Hepatocyte (in vitro differentiated cells): ENCODE data around the gene ATP5MK. TPM values are rescaled to one million over a fixed set of nuclear protein-coding genes. Genes with fewer than 3 reads are reported as not detected.

Experiments used
- DNase-seq: peaks from one replicate; pipeline ENCODE4 v3.0.0-alpha.2; 2016; ENCODE audit warnings: low spot score
- H2AFZ ChIP-seq: fragments of 200-600 bp; sonication (generic); 2 replicates; pipeline ENCODE4 v1.6.0; 2016; ENCODE audit warnings: antibody characterized with exemption, mild to moderate bottlenecking
- H3K27ac ChIP-seq: fragments of 200-600 bp; sonication (generic); 2 replicates; pipeline ENCODE4 v1.5.1; 2016; ENCODE audit warnings: mild to moderate bottlenecking
- H3K27me3 ChIP-seq: fragments of 200-600 bp; sonication (generic); 2 replicates; pipeline ENCODE4 v1.6.1; 2016
- H3K36me3 ChIP-seq: fragments of 200-600 bp; sonication (generic); replicated peaks from 2 replicates; pipeline ENCODE4 v1.5.1; 2016; ENCODE audit warnings: low read depth; ENCODE audit not compliant: insufficient read depth
- H3K4me1 ChIP-seq: fragments of 200-600 bp; sonication (generic); 2 replicates; pipeline ENCODE4 v1.5.1; 2016; ENCODE audit warnings: mild to moderate bottlenecking, moderate library complexity; ENCODE audit not compliant: insufficient read depth
- H3K4me2 ChIP-seq: fragments of 200-600 bp; sonication (generic); 2 replicates; pipeline ENCODE4 v1.6.0; 2016
- H3K4me3 ChIP-seq: fragments of 200-600 bp; sonication (generic); 2 replicates; pipeline ENCODE4 v1.5.1; 2016; ENCODE audit warnings: mild to moderate bottlenecking
- H3K79me2 ChIP-seq: fragments of 200-600 bp; sonication (generic); 2 replicates; pipeline ENCODE4 v1.6.0; 2017; ENCODE audit warnings: mild to moderate bottlenecking
- H3K9me2 ChIP-seq: fragments of 200-600 bp; sonication (generic); replicated peaks from 2 replicates; pipeline ENCODE4 v1.6.0; 2017; ENCODE audit warnings: mild to moderate bottlenecking; ENCODE audit not compliant: insufficient read depth
- H3K9me3 ChIP-seq: fragments of 200-600 bp; sonication (generic); 2 replicates; pipeline ENCODE4 v1.5.1; 2016; ENCODE audit warnings: low read depth, mild to moderate bottlenecking
- H4K20me1 ChIP-seq: fragments of 200-600 bp; sonication (generic); 2 replicates; pipeline ENCODE4 v1.6.0; 2016; ENCODE audit warnings: mild to moderate bottlenecking; ENCODE audit not compliant: insufficient read depth, poor library complexity, severe bottlenecking
- CTCF ChIP-seq: fragments of 200-600 bp; sonication (generic); IDR thresholded peaks from 2 replicates; pipeline ENCODE4 v1.5.1; 2016; ENCODE audit warnings: antibody characterized with exemption, mild to moderate bottlenecking; ENCODE audit not compliant: poor library complexity
- EZH2 ChIP-seq: fragments of 200-600 bp; sonication (generic); IDR thresholded peaks from 2 replicates; pipeline ENCODE4 v1.6.1; 2016; ENCODE audit warnings: antibody characterized with exemption, mild to moderate bottlenecking, borderline replicate concordance
- EZH2phosphoT487 ChIP-seq: fragments of 200-600 bp; sonication (generic); IDR thresholded peaks from one replicate; pipeline ENCODE4 v1.6.1; 2018; ENCODE audit warnings: antibody characterized with exemption, mild to moderate bottlenecking, low read depth, moderate library complexity; ENCODE audit not compliant: unreplicated experiment, severe bottlenecking
- WGBS: methylation state at CpG from one replicate; pipeline ENCODE4 v1.1.6; 2016; ENCODE audit warnings: low lambda C conversion rate; ENCODE audit errors: missing lambda C conversion rate; 5-methylcytosine and 5-hydroxymethylcytosine counted together
- polyA plus RNA-seq: library from polyadenylated mRNA; unstranded; fragments of >200 nt; fragmentation: Nextera tagmentation; extraction: Ambion mirVana; gene quantifications from 2 replicates; pipeline ENCODE4 v1.2.1, GENCODE V29; 2016
- total RNA-seq: library from RNA; depleted of rRNA; stranded (reverse); fragments of >200 nt; gene quantifications from 2 replicates; pipeline ENCODE4 v1.2.3, GENCODE V29; 2014

The ATP5MK gene, protein sequence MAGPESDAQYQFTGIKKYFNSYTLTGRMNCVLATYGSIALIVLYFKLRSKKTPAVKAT
- 408 and 516 TPM in 2 replicates for total RNA-seq
- 617 and 647 TPM in 2 replicates for polyA plus RNA-seq

DNA sequence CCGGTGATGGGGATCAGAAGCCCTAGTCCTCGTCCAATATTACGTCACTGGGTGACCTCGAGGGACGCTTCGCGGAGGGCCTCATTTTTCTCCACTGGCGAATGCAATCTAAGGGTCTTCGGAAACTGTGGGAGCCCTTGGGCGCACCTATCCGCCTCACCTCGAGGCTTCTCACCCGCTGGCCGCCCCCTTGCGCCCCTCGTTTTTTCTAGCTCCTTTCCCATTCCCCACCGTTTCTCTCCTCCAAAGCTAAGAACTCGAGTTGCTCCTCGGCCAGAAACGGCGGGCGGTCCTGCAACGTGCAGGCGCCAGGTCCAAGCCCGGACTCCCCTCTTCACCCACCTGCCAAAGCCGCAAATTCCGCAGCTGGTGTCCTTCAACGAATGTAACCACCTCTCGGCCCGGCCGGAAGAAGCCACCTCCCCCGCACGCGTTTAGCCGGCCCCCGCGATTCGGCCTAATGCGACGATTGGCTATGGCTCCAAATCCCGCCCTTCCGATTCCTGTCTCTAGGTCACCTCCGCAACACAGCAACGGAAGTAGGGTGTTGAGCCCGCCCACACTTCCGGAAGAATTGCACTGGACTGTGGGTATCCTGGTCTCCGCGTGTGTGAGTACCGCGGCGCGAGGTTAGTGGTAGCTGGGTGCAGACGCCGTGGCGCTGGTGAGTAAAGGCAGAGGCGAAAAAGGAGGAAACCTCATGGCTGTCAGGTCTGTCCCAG lies at the start of gene ATP5MK, which contains the start of gene PDCD11:
Gene ATP5MK (minus strand): TSS at position 409 of the 722 bp plus-strand sequence. CDS start 4,018 bp downstream, outside the sequence.
Gene PDCD11 (plus strand): TSS at position 560 of the 722 bp plus-strand sequence. CDS start 1,801 bp downstream, outside the sequence.
- DNase-seq = peak; percentile 98
- H3K36me3 ChIP-seq = no peaks in the 10 kb centered on the region
- peak within 1 kb of the TSS; percentile 51 for H3K4me3 ChIP-seq
- H3K27ac ChIP-seq = peak within 1 kb of the TSS; percentile 88
- H3K4me1 ChIP-seq = peaks cover 14% of the 10 kb centered on the region
- WGBS = under 1% methylated on average over 56 of the region's 56 CpGs
- H3K9me3 ChIP-seq = no peaks in the 10 kb centered on the region
- peak within 1 kb of the TSS; percentile 66 for H2AFZ ChIP-seq
- no peaks in the 10 kb centered on the region for H3K27me3 ChIP-seq
- H3K4me2 ChIP-seq = peak within 1 kb of the TSS; percentile 88
- H4K20me1 ChIP-seq = peaks cover 9% of the 10 kb centered on the region
- no peaks in the 10 kb centered on the region for H3K9me2 ChIP-seq
- H3K79me2 ChIP-seq = peaks cover 70% of the 10 kb centered on the region
- TF ChIP-seq EZH2phosphoT487 (no peak), EZH2 (no peak), CTCF (no peak)

- H3K9me2 ChIP-seq = no peaks in the 10 kb centered on the region
- no peak overlapping the region for H2AFZ ChIP-seq
- no peaks in the 10 kb centered on the region for H3K9me3 ChIP-seq
- no peak for DNase-seq
- H3K27ac ChIP-seq = no peak overlapping the region
- no peak overlapping the region for H3K4me2 ChIP-seq
- H3K36me3 ChIP-seq = no peaks in the 10 kb centered on the region
- WGBS = 93% methylated on average over 9 of the region's 9 CpGs
- no peaks in the 10 kb centered on the region for H3K4me1 ChIP-seq
- no peaks in the 10 kb centered on the region for H3K27me3 ChIP-seq
- TF ChIP-seq EZH2phosphoT487 (no peak), CTCF (no peak), EZH2 (no peak)
- H3K4me3 ChIP-seq = no peak overlapping the region
- H3K79me2 ChIP-seq = no peaks in the 10 kb centered on the region
- H4K20me1 ChIP-seq = no peaks in the 10 kb centered on the region
Observed at GRCh38 chr10:103445366-103445765, 49.1 kb upstream of the ATP5MK start.

DNA sequence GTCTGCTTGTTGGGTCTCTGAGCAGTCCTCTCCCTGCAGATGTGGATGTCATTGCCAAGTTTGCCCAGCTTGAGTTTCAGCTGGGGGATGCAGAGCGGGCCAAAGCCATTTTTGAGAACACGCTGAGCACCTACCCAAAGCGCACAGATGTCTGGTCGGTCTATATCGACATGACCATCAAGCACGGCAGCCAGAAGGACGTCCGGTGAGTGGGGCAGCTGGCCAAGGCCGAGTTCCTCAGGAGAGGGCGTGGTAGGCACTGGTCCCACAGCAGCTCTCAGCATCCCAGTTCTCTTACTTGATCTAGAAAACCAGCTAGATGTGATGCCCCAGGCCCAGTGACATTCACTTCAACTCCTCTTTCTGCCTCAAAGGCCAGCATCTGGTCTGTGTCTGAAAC lies 48.2 kb upstream of the ATP5MK start:
- Histone ChIP-seq H4K20me1 (no peaks in the 10 kb centered on the region), H3K4me2 (no peak overlapping the region), H3K79me2 (no peaks in the 10 kb centered on the region), H3K27ac (no peak overlapping the region), H3K4me3 (no peak overlapping the region), H3K27me3 (no peaks in the 10 kb centered on the region), H3K9me3 (no peaks in the 10 kb centered on the region), H3K9me2 (no peaks in the 10 kb centered on the region), H2AFZ (no peak overlapping the region), H3K36me3 (no peaks in the 10 kb centered on the region), H3K4me1 (no peaks in the 10 kb centered on the region)
- TF ChIP-seq EZH2phosphoT487 (no peak), CTCF (no peak), EZH2 (no peak)
- no peak for DNase-seq
- WGBS = 95% methylated on average over 10 of the region's 10 CpGs
